HUDEP-2 (cell line): ENCODE measurements around the gene PPP1CA.

Experiments used
- DNase-seq, 76 experiments: peaks; one replicate each; lab custom pipeline; 2025; ENCODE audit not compliant: unreplicated experiment in 76 of 76; lab: John Stamatoyannopoulos, UW

Gene PPP1CA

DNA sequence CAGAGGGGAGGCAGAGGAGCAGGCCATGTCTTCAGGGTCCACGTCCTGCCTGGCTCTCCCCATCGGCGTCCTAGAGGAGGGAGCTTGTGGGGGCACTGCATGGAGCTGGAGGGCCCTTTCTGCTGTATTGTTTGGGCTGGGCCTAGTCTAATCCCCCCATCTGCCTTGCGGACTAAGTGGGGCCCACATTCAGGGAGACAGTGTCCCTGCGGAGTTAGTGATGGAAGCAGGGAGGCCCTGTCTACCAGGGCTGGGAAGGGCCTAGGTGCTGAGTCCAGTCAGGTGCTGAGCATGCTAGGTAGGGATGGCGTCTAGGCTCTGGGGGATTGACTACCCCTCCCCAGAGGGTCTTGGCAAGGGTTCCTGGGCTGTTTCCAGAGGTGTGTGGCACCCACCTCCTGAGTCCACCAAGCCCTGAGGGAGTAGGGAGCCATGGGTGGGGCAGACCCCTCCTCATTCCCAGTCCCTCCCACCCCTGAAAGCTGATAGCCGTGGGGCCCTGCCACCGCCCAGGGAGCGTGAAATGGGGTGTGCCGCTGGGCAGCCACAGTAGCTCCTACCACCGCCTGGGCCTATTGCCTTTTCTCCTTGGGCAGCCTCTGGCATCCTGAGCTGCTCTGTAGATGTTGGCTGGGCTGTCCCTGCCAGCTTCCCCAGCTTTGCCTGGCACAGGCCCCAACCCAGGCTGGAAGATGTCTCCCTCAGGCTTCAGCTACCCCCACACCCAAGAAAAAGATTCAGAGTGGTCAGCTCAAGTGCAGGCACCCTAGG, 46.5 kb downstream of the PPP1CA start:
- no peak for DNase-seq

DNA sequence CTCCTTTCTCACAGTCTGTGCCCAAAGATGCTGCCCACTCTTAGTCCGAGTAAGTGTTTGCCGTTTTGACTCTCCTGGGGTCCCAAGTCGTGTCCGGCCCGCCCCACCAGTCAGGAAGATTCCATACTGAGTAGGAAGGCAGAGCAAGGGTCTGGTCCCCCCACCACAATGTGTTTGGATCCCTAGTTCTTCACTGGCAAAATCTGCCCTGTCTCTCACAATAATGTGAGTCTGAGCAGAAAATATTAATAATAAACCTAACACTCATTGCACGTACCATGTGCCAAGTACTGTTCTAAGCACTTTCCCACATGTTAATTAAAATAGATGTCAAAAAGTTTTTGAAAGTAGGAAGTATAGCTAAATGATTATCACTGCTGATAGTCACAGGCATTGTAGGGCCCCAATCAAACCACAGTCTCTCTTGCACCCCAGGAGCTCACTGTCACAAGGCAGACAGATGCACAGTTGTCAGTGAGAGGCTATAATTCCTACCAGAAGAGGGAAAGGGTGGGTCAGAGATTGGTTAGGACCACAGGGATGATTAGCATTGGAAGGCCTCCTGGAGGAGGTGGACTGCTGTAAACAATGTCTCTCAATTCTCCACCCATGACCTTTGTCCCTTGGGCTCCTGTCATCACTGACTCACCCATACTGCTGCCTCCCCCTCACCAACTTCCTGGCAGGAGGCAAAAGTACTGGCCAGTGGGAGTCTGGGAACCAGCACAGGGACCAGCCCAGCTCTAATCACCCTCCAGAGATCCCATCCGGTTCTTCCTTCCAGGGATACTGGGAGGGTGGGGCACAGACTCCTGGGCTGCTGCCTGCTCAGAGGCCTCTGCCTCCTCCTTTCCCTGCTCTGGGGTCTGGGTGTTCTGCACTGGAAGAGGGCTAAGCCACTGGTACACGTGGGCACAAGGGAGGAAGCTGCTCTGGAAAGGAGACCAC, 47.3 kb downstream of the PPP1CA start:
- DNase-seq, result peak in 27 of 76 experiments; percentile 5 to 61 (median 31)

DNA sequence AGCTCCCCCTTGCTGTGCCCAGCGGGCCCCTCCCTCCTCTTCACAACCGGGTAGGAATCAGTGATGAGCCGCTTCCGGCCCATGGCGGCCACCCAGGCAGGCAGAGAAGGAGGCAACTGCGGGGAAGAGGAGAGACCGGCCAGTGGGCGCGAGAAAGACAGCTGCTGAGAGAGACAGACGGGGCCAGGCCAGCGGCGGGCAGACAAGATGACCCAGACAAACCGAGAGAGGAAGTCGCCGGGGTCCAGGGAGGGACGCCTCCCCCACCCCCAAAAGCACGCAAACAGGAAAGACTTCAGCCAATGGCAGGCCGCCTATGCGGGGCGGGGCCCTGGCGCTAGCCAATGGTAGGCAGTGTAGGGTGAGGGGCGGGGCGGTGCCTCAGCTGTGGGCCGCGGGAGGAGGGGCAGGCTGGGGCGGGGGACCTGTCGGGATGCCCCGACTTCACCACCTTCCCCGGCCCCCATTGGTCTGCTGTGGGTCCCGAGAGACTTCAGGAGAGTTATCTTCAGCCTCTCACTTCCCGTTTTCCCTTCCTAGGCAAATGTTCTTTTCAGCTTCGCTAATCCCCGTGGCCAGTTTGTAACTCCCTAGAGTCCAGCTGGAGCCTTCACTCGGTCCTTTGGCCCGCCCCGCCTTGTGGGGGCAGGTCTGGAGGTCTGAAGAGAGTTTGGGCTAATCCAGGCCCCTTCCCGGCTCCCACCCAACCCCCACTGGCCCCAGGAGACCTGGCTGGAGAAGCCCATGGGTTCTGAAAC, 48.2 kb downstream of the PPP1CA start, which contains the start of gene POLD4:
POLD4 (minus strand) TSS at position 230 of the 758 bp plus-strand sequence; CDS start at position 83, 147 bp downstream.
- peak in 74 of 76 experiments; percentile 54 to 96 (median 87) for DNase-seq

DNA sequence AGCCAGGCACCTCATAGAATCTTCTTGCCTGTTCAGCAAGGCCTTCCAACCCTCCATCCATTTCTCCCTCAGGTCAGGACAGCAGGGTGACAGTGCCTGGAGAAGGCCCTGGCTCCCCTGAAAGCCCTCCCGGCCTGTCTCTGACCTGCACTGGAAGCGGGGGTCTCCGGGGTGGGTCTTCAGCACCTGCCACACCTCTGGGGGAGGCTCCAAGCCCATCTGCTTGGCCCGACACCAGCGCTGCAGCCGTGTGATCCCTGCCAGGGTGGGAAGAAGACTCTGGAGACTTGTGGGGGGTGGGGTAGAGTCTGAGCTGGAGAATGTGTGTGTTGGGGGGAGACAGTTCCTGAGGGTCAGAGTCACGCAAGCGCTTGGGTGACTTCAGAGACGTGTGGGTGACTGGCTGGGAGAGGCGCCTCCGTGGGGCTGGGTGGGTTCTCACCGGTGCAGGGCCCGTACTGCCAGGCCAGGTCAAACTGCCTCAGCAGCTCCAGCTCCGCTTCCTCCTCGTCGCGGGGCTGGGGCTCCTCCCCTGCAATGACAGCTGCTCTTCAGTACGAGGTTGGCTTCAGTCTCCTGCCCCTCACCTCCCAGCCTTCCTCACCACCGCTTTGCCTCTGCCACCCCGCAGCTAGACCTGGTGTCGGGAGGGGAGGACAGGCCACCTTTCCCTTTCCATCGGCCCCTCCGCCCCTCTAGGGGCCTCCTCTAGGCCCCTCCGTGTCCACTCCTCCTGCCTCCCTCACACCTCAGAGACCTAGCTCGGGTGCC, 48.9 kb downstream of the PPP1CA start:
- DNase-seq, result peak in 12 of 76 experiments; percentile 33 to 60 (median 54)

DNA sequence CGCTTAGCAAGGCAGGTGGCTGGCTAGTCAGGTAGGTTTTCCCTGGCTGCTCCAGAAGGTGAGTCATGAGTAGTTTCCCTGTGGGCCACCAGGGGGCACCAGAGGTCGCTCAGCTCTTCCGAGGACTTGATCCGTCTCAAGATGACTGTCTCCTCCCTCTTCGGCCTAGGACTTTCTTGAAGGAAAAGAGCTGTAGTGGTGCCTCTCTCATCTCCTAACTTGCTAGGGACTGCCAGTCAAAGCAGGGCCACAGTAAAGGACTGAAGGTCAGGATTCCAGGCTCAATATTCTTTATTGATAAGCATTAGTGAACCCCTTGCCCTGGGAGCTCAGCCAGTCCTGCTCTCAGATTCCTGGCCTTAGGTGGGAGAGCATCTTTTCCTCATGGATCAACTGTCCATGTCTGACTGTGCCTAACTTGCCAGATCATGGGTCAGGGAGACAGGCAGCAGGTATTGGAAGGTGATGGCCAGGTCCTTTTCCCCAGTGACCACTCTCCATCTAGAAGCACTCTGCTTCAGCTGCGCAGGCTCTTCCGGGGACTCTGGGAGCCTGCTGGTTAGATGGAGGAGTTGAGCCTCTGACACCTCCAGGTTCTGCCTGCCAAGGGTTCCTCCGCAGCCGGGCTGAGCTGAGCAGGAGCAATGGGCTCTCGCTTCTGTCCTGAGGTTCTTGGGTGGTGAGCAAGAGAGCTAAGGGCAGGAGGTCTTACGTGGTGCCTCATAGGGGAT, 50.2 kb downstream of the PPP1CA start:
- DNase-seq, result peak in 43 of 76 experiments; percentile 5 to 55 (median 29)

DNA sequence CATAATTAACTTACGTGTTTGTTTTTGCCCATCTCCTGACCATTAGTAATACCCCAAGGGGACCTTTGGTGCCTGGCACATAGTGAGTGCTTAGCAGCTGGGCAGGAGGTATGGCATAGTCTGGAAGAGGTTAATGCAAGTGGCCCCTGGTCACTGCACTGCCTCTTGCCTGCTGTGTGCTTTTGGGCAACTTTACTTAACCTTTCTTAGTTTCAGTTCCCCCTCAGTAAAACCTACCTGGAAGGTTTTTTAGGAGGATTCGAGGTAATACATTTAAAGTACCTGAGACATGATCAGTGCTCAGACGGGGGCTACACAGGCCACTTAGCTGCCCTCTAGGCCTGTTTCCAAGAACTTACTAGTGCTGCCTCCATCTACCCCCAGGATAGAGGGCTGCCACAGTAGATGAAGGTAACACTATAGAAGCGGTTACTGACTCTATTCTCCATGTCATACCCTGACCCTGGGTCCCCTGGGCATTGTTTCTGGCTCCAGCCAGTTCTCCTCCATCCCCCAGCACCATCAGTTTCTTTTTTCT, 51.7 kb downstream of the PPP1CA start:
- no peak for DNase-seq

DNA sequence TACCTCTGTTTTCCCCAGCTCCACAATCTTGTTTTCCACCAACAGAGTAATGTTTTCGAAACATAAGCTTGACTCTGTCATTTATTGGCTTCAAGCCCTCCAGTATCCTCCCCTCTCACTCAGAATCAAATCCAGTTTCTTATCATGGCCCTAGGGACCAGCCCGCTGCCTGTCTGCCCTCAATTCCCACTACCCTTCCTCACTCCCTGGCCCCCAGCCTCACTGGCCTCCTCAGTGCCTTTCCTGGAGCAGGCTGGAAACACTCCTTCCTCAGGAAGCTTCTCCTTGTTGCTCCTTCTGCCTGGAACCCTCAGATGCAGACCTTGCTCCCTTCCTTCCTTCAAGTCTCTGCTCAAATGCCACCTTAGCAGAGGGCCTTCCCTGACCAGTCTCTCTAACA, 52.2 kb downstream of the PPP1CA start:
- DNase-seq, result no peak

DNA sequence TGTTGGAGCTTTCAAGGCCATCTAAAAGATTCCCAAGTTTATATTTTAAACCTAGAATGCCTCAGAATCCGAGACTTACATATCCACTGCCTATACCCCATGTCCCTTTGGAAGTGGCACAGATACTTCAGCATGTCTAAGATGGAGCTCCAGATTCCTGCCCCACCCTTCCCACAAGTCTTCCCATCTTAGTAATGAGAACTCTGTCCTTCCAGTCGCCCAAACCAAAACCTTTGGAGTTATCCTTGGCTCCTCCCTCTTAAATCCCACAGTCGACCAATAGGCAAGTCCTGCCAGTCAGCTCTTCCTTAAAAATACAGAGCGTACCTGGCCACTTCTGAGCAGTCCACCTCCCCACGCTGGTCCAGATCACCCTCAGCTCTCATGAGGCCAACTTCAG, 52.6 kb downstream of the PPP1CA start:
- no peak for DNase-seq
